ENCODE results near the gene AGTRAP.

DNA sequence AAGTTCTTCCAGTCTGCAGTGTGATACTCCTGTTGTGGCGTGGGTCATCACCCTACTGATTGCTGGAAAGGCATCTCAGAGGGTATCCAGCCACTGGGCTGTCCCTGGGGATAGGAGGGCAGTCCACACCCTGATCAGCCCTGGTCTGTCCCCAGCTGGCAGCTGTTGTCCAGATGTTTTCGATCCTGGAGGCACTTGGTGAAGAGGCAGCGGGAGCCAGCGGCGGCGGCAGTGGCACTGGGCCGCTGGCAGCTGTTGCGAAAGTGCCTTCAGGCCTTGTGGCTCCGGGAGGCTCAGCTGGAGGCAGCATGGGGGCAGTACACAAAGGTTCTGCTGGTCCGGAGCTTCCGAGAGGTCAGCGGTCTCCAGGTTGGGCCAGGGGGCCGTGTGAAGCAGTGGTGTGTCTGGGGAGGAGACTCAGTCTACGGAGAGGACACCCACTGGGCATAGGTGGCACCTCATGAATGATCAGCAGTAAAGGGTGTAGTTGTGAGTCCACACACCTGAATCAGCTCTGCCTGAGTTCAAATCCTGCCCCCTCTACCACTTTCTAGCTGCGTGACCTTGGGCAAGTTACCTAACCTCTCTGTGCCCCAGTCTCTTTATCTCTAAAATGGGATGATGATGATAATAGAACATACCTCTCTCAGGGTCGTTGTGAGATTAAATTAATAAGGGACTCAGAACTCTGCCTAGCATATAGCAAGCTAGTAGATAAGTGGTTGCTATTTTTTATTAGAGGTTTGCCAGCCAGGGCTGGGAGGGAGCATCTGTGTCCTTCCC is 32.2 kb downstream of the AGTRAP start:
- TF ChIP-seq, protein P1, sequence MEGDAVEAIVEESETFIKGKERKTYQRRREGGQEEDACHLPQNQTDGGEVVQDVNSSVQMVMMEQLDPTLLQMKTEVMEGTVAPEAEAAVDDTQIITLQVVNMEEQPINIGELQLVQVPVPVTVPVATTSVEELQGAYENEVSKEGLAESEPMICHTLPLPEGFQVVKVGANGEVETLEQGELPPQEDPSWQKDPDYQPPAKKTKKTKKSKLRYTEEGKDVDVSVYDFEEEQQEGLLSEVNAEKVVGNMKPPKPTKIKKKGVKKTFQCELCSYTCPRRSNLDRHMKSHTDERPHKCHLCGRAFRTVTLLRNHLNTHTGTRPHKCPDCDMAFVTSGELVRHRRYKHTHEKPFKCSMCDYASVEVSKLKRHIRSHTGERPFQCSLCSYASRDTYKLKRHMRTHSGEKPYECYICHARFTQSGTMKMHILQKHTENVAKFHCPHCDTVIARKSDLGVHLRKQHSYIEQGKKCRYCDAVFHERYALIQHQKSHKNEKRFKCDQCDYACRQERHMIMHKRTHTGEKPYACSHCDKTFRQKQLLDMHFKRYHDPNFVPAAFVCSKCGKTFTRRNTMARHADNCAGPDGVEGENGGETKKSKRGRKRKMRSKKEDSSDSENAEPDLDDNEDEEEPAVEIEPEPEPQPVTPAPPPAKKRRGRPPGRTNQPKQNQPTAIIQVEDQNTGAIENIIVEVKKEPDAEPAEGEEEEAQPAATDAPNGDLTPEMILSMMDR (IDR thresholded peaks at IDR 0.05): no peak
- TF ChIP-seq POLR2A (IDR thresholded peaks at IDR 0.05): no peak

Measured in lower leg skin (tissue), 3 donors.